G401.6 (cell line): ENCODE results near the gene FXYD2.
"Not testable (repeated sequence)": the region's sequence is repeated elsewhere in the genome, so short reads cannot be mapped to it uniquely, and the experiment has no call there.

Experiments
- FAIRE-seq: peaks from 2 replicates; lab custom pipeline; 2012; peaks lifted over from hg19 to GRCh38; lab: Jason Lieb, UNC

The FXYD2 gene

DNA sequence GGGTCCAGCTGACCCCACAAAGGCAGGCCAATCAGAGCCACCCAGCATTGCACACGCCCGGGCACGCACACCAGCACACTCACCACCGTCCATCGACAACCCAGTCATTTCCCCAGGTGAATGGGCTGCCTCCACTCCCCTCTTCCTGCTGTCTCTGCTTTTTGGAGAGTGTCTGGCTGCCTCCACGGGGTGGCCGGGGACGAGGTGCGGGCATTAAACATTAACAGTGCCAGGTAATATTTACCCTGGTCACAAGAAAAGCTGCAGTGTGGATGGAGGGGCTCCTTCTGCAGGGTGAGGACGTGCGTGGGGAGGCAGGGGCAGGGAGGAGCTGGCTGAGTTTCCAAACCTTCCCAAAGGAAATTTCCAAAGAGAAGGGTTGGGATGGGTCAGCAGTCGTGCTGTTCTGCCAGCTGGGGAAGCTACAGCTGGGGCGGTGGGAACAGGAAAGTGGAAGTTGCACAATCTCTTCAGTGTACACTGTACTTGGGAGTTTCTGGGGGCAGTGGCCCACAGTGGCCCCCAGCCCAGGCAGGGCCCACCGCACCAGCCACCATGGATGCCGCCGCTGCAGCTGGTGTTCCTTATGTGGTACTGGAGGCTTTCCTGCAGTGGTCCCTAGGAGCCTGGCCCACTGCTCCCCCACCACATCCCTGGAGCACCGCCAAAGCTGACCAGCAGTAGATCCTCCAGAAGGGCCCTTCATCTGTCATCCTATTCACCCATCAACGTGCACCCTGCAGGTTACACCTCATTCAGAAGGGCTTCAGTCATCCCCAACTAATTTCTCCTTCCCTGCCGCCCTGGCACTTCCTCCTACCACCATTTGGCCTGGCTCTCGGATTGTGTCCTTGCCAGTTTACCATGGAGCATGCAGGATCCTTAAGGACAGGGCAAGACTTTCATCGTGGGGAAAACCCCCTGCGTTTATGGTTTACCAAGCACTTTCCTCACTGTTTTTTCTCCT is at the start of gene FXYD2:
TSS of gene FXYD2 (minus strand) at position 174 of the 967 bp plus-strand sequence. CDS start at position 108, 66 bp downstream.
- FAIRE-seq: no peak

DNA sequence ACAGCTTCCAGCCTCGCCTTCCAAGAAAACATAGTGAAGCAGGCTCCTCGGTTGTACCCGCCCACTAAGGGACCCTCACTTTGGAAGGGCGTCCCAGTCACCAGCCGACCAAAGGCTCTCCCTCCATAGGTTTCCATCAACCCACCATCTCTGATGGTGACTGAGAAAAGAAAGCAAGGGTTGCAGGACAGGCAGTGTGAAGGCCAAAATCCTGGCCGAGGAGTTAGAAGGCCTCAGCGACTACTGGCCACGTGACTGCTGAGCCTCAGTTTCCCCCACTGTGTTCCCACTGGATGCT is 49.2 kb upstream of the FXYD2 start:
- no peak for FAIRE-seq

DNA sequence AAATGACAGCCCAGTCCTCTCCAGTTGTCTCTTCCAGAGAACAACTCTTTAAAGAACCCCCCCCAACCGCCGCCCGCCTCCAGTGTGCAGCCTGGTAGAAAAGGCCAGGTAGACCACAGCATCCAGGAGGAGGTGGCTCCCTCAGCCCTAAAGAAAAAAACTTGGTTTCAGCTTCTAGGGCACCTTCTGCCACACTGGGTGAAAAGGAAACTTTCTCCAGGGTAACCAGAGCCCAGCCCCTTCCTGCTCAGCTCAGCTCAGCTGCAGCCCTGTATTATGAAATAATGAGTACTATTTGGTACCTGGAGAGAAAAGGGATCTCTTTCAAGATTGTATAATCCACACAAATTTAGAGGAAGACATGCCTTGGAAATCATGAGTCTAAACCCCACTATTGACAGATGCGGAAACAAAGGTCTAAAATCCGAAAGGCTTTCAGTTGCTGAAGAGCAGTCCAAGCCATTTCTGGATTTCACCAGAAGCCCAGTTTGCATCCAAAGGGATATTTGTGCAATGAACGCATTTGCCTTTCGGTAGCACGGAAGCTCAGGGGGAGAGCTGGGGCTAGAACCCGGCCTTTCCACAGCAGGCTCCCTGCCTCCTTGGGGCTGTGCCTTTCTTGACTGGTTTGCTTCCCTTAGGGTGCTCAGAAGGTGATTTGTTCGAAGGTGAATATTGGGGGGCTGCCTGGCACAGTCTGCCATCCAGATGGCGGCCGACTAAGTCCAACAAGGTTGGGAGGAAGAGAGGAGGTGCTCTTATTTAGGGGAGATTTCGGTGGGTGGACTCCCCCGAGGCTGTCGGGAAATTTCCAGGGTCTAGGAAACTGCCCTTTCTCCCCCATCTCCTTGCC is 48.7 kb upstream of the FXYD2 start:
- FAIRE-seq: no peak

DNA sequence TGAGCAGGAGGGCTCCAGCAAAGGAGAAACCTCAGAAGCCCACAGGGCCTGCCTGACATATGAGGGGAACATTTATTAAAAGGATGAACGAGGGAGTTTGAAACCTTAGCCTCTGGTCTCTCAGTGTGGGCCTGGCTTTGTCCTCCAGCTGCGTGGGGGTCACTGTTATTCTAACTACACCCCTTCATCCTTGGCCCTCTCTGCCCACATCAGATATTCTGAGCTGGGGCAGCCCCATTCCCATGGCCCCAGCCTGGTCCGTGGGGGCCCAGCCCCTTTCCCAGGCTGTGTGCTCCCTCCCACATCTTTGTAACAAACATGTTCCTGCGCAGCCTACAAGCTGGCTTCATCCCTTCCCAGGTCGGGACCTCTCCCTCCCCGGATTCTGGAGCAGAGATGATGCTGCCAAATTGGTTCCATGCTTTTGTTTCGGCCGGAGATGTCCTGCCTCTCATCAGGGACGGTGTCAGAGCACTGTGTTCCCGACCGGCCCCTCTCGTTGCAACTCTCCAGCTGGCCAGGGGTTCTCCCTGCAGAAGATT is 47.9 kb upstream of the FXYD2 start:
- no peak for FAIRE-seq

DNA sequence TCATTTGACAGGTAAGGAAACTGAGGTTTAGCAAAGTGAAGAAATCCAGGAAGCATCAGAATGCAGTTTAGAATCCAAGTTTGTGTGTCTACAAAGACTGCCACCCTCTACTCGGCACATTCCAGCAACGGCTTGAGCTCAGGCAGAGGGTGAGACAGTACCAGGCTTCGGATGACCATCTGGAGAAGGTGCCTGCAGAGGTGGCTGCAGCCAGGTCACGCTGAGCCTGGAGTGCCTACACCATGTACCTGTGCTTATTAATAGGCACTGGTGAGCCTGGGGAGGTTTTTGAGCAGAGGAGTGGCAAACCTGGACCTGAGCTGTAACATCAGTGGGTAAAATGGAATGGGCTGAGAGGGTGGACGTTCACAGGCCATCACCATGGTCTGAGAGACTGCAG is 47.2 kb upstream of the FXYD2 start:
- FAIRE-seq: no peak

DNA sequence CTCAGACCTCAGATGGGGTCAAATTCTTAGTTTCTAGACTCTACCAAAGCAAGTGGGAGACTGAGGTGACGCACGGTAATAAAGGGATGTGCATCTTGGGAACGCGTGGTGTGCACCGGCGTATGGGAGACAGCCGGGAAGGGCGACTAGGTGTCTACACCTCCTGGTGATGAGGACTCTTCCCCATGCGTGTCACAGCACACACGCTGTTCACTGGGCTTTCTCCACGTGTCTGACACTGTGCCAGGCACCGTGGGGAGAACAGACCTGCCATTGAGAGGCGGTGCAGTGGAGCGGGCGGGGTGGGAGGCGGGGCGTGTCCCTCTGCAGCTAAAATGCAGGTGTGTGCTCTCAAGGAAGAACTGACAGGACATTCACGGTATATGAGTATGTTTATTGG is 46.6 kb upstream of the FXYD2 start:
- FAIRE-seq: no peak

DNA sequence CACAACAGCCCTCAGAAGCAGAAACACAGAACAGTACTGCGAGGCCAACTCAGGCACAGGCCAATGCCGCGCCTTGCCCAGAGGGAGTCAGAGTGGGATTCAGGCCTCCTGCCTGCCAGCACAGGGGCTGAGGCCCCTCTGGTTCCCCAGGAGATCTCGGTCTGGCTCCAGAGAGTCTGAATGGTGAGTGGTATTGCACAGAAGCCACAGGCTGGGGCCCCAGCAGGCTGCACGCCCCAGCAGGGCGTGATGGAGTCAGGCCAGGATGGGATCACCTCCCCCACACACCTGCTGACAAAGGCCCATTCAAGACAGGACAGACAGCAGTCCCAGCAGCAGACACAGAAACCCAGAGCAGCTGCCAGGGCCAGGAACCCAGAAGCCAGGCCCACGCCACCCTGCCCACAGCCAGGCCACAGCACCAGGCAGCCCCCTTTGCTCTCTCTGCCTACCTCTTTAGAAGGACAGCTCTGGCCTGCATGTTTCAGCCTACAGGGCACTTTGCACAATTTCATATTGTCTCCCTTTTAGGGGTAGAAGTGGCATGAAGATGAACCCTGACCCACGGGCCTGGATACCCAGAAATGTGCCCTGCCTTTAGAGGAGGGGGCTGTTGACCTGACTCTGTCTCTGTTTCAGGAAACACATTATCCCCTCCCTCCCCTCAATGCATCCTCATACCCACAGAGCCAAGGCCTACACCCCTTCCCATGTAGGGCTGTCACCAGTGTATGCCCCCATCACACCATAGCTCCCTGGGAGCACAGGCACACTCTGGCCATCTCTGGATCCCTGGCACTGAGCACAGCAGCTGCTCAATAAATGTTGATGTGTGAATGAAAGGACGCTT is 45.8 kb upstream of the FXYD2 start:
- no peak for FAIRE-seq

DNA sequence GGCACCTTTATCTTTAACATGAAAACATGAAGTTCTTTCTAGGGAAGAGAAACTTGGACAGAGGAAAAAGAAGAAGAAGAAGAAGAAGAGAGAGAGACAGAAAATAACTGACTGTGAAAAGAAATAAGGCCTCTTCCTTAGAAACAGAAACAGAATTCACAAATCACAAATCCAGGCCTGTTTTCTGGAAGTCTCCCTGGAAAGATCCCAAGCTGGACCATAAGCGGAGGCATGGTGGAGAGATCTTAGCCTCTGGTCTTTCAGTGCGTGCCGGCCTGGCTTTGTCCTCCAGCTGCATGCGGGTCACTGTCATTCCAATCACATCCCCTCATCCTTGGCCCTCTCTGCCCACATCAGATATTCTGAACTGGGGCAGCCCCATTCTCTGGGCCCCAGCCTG is 45.1 kb upstream of the FXYD2 start:
- FAIRE-seq: no peak

DNA sequence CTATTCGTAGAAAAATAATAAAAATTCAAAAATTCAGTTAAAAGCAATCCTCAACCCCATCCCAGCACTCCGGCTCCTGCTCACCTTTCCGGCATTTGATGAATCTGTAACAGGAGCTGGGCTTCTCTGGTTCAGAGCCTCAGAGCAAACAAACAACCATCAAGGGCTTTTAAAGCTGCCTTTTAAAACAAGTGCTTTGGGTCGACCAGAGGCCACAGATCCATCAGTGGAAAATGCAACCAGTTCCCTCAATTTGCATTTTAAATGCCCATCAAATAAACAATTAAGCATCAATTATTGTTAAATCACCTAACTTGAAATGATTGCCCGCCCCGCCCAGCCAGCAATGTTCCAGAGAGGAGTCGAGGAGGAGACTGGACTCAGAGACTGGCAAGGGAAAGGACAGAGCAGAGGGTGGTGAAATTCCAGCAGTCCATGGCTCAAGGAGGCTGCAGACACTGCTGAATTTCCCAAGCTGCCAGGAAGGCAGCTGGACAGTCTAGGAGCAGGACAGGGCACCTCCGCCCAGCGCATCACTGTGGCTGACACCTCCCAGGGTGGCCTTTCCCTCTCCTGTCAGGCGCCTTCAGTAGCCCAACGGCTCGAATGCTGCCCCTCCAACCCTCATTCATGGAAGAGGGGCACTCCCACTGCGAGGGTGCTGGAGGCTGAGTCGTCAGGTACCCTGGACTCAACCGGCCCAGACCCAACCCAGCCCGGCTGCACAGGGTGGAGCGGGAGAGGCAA is 44.4 kb upstream of the FXYD2 start:
- no peak for FAIRE-seq

DNA sequence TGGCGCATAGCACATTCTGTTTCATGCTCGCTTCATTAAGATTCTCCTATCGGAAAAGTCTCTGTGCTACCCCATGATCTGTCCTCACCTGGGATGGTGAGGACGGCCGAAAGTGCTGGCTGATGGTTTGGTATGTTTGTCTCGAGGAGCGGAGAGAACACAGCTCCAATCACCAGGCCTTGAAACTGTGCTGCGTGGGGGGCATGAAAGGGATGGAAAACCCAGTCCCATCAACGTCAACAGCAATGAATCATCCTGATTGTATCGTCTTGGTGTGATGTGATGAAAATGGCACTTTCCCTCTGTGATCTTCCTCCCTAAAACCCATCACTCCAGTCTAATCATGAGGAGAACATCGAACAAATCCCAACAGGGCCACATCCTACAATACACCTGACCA is 43.5 kb upstream of the FXYD2 start:
- FAIRE-seq: no peak

DNA sequence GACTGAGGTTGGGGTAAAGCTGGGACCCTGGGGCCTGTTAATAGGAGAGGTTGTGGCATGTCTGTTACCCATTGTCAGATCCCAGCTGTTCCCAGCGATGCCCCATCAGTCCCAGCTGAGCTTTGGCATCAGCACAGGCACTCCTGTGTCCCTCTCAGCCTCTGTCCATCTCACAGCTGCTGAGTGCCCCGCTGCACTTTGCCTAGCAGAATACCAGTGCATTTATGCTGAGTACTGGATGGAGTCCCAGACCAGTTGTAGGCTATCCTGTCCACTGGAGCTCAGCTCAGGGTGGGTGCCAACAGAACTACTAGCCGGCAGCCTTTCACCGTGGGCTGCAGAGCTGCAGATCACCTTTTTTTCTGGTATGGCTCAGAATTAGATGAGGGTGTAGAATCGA is 42.0 kb upstream of the FXYD2 start:
- FAIRE-seq: no peak

DNA sequence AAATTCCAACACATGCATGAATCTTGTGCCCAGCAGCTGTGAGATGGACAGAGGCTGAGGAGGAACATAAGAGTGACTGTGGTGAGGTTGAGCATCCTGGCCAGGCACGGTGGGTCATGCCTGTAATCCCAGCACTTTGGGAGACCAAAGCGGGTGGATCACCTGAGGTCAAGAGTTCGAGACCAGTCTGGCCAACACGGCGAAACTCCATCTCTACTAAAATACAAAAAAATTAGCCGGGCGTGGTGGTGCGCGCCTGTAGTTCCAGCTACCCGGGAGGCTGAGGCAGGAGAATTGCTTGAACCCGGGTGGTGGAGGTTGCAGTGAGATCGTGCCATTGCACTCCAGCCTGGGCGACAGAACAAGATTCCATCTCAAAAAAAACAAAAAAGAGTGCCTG is 41.0 kb upstream of the FXYD2 start:
- FAIRE-seq: not testable (repeated sequence)

DNA sequence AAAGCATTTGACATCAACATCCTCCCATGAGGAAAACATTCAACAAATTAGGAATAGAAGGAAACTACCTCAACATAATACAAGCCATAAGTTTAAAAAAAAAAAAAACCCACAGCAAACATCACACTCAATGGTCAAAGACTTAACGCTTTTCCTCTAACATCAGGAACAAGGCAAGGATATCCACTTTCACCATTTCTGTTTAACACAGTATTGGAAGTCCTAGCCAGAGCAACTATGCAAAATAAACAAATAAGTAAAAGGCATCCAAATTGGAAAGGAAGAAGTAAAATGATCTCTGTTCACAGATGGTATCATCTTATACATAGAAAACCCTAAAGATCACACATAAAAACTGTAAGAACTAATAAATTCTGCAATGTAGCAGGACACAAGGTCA is 38.8 kb upstream of the FXYD2 start:
- FAIRE-seq: no peak

DNA sequence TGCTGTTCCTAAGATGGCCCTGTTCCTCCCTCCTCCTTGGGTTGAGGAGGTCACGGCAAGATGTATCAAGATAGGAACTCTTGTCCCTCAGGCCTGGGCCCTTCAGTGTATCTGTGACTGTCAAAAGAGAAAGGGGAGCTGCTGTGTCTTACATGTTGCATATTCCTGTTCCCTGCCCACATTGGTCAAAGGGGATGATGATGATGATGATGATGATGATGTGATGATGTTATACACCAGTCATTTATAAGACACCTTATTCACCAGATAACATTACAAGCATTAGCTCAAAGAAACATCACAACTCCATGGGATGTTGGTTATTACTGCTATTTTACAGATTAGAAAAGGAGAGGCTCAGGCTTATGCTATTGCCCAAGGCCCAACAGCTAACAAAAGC is 38.2 kb upstream of the FXYD2 start:
- no peak for FAIRE-seq

DNA sequence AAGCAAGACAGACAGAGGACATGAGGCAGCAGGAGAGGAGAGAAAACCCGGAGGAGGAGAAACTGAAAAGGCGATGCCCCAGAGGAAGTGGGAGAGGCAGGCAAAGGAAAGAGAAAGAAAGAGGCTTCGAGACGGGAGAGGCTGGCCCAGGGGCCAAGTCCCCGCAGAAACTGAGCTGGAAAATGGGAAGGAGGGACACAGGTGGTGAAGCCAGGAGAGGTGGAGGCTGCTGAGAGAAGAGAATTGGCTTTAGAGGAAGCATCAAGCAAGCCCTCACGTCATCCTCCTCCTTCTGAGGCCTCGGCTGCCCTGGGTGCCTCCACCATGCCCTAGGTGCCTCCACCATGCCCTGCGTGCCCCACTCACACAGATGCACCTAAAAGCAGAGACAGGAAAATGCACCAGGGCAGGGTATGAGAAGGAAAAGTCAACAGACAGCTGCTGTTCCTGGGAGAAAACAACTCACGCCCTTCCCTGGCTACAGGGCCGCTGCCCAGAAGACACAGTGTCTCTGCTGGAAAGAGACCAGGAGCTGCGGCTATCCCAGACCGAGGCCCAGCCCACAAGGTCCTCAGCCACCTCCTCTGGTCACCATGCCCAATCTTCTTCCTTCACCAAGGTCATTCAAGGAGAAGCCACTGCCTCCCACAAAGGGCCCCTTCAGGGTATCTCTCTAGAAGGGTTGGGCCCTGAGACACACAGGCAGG is 37.6 kb upstream of the FXYD2 start:
- no peak for FAIRE-seq

DNA sequence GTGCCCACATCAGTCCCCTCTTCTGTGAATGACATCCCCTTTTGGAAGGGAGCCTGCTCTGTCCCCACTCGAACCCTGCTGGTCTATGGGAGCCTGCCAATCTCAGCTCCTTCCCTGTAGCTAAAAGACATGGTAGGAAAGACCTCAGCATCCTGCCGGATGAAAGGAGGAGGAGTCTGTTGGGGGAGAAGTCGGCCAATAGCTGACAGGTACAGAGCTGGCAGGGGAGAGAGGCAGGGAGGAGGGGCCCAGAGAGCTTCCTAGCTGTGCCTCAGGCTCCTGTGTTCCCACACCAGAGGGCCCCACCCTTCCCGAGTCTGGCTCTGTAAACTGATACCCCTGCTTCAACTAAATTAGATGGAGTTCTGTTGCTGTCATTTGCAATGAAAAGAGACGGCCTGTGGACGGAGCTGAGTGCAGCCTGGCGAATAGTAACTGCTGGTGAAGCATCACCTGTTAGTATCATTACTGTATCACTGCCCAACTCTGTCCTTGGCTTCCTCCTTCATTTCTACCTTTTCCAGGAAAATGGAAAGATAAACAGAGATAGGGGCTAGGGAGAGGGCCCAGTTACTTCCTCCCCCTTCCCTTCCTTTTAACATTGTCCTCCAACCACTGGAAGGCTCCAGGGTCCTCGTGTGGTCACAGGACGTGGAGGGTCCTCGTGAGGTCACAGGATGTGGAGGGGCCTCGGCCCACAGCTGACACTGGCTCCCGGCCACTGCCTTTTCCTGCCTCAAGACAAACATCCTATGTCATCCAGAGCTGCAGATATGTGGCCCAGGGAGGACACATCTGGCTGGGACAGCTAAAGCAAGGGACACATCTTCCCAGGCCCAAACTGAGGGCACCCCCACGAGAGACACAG is 36.8 kb upstream of the FXYD2 start:
- FAIRE-seq: no peak

DNA sequence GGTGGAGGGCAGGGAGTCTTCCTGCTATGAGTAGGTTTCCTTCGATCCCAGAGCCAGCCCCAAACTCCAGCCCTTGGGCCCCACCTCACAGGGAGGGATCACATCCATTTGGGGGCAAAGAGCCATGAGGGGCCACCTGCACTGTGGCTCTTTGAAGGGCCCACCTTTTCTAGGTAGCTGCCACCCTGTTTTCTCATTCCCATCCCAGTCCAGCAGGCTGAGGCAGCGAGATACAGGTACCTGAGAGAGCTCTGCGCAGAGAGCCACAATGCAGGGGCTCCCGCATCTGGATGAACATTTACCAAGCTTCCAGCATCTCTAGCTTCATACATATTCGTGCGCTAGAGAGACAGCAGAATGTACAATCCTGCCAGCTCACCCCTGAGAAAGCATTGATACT is 35.6 kb upstream of the FXYD2 start:
- FAIRE-seq: no peak

DNA sequence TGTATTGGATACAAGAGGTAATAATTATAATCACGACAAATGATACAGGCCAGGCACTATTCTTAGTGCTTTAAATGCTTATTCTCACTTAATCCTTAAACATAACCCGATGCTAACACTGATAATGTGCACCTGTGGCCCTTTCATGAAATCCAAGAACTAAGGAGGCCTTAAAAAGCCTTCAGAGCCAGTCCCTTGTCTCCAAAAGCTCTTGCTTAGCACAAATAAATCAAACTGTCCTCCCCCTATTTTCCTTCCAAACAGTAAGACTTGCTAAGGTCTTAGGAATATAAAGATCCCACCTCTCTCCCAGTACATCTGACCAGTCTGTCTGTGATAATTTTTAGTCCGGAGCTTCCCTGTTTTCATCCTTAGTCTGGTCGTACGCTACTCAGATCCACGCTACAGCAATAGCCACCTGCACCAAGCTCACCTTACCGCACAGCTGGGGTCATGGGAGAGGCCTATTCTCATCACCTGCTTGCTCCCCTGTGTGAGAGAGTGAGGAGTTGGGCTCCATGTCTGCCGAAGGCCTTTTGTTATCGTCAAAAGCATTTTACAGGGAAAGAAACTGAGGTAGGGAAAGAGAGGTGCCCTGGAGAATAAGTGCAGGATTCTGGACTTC is 35.1 kb upstream of the FXYD2 start:
- no peak for FAIRE-seq

DNA sequence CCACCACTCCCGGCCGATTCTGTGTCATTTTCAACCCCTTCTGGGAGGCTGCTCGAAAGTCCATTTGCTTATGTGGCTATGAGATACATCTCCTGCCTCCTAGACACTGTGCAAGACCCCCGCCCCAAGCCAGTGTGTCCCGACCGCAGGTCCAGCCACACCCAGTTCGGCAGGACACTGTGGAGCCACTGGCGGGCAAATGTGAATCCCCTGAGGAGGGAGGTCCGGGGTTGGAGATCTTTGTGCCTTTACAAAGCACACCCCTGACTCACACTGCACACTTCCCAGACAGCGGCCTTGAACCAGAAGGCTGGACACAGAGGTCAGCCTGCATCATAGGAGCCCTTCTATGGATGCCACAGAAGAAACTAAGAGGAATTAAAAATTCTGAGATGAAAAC is 34.5 kb upstream of the FXYD2 start:
- FAIRE-seq: no peak
